Sigmoid colon (tissue), 7 donors: ENCODE measurements around the gene ABCG2. TPM values are rescaled to one million over a fixed set of nuclear protein-coding genes. Genes with fewer than 3 reads are reported as not detected.
"Not testable (repeated sequence)": the region's sequence is repeated elsewhere in the genome, so short reads cannot be mapped to it uniquely, and the experiment has no call there.

Experiments
- DNase-seq: peaks from one replicate; pipeline ENCODE4 v3.0.0-alpha.2; 2019
- H3K27ac ChIP-seq, 4 donors: fragments of 200-600 bp; sonication (generic); one replicate each; pipeline ENCODE4 v1.5.1; 2016 to 2019; ENCODE audit warnings: mild to moderate bottlenecking in 1 of 4
- H3K27me3 ChIP-seq, 3 donors: fragments of 200-600 bp; sonication (generic); one replicate each; pipeline ENCODE4 v1.5.1; 2019; ENCODE audit warnings: mild to moderate bottlenecking in 1 of 3
- H3K36me3 ChIP-seq, 4 donors: fragments of 200-600 bp; sonication (generic); one replicate each; pipeline ENCODE4 v1.5.1; 2016 to 2019
- H3K4me1 ChIP-seq, 4 donors: fragments of 200-600 bp; sonication (generic); one replicate each; pipeline ENCODE4 v1.5.1; 2017 to 2019
- H3K4me3 ChIP-seq, 4 donors: fragments of 200-600 bp; sonication (generic); one replicate each; pipeline ENCODE4 v1.5.1; 2017 to 2019; ENCODE audit warnings: mild to moderate bottlenecking in 2 of 4, moderate library complexity in 1 of 4
- H3K9me3 ChIP-seq, 4 donors: fragments of 200-600 bp in 3 of 4; sonication (generic) in 3 of 4; one replicate each; pipeline versions ENCODE4 v1.5.1 to v1.6.1; 2013 to 2019
- CTCF ChIP-seq, 4 experiments: fragments of 450-650 bp in 3 of 4; fragments of 200-600 bp in 1 of 4; IDR thresholded peaks; one replicate each; pipeline ENCODE4 v1.5.1; 2016 to 2019; ENCODE audit warnings: antibody characterized with exemption in 4 of 4, mild to moderate bottlenecking in 3 of 4, moderate library complexity in 2 of 4
- EP300 ChIP-seq, 4 donors: sonication (generic); formaldehyde crosslinking; IDR thresholded peaks; one replicate each; pipeline ENCODE4 v1.6.1; 2017; ENCODE audit warnings: antibody characterized with exemption in 4 of 4
- POLR2A ChIP-seq, 2 donors: fragments of 450-650 bp; IDR thresholded peaks; one replicate each; pipeline ENCODE4 v1.6.1; 2016; ENCODE audit warnings: antibody characterized with exemption in 2 of 2, mild to moderate bottlenecking in 2 of 2, moderate library complexity in 2 of 2
- POLR2AphosphoS5 ChIP-seq, 4 donors: sonication (generic); formaldehyde crosslinking; IDR thresholded peaks; one replicate each; pipeline ENCODE4 v1.6.1; 2017; ENCODE audit warnings: antibody characterized with exemption in 4 of 4
- WGBS, 2 donors: extraction: QIAGEN DNeasy Blood & Tissue Kit; methylation state at CpG; one replicate each; pipeline ENCODE4 v1.1.7; 2013; 5-methylcytosine and 5-hydroxymethylcytosine counted together
- intact Hi-C: fragments of 100-400 bp; cut with DNase I; formaldehyde crosslinking; loops from one replicate; pipeline ENCODE4 v1.15.1; 2023
- polyA plus RNA-seq, 3 donors: library from polyadenylated mRNA; stranded (reverse); fragments of 200-250 nt; gene quantifications; one replicate each; pipeline ENCODE4 v1.2.3, GENCODE V29; 2013
- total RNA-seq, 4 donors: library from RNA; depleted of rRNA; stranded (reverse); fragments of >200 nt; gene quantifications; one replicate each; pipeline ENCODE4 v1.1.0, GENCODE V29; 2016
- donor health status: healthy with polysubstance abuse.
- donor health status: Bipolar disorder and iron deficiency.
- donor health status: healthy.

ABCG2 gene
- total and polyA plus RNA-seq, 7 donors: 1.1 to 36.5 (median 2.9) TPM

GRCh38 chr4:88130544-88131305 is 27.7 kb downstream of the ABCG2 start:
- Histone ChIP-seq H3K4me1 (no peaks in the 10 kb centered on the region), H3K9me3 (no peaks in the 10 kb centered on the region), H3K27ac (no peak overlapping the region), H3K36me3 (no peaks in the 10 kb centered on the region), H3K27me3 (no peaks in the 10 kb centered on the region), H3K4me3 (no peak overlapping the region)
- no peak for DNase-seq
- TF ChIP-seq EP300 (IDR thresholded peaks at IDR 0.05) (no peak), POLR2A (IDR thresholded peaks at IDR 0.05) (no peak), CTCF (IDR thresholded peaks at IDR 0.05) (no peak), POLR2AphosphoS5 (IDR thresholded peaks at IDR 0.05) (no peak)
- 82 to 91% methylated on average over 9 of the region's 9 CpGs for WGBS, 2 donors
- intact Hi-C loops: no loop called here

GRCh38 chr4:88130003-88130402 is 28.4 kb downstream of the ABCG2 start:
- TF ChIP-seq CTCF (IDR thresholded peaks at IDR 0.05): no peak
- TF ChIP-seq POLR2AphosphoS5 (IDR thresholded peaks at IDR 0.05): no peak
- Histone ChIP-seq H3K36me3 (no peaks in the 10 kb centered on the region), H3K9me3 (no peaks in the 10 kb centered on the region), H3K4me1 (no peaks in the 10 kb centered on the region), H3K27me3 (no peaks in the 10 kb centered on the region), H3K4me3 (no peak overlapping the region), H3K27ac (no peak overlapping the region)
- 97 to 98% methylated on average over 5 of the region's 5 CpGs for WGBS, 2 donors
- intact Hi-C loops: no loop called here
- no peak for DNase-seq

GRCh38 chr4:88122260-88122659 is 36.2 kb downstream of the ABCG2 start:
- H3K4me3 ChIP-seq, intact Hi-C loops, H3K4me1 ChIP-seq, DNase-seq, H3K36me3 ChIP-seq, H3K27ac ChIP-seq, H3K27me3 ChIP-seq: not testable (repeated sequence)
- WGBS, 2 donors: 82 to 87% methylated on average over 5 of the region's 5 CpGs
- peaks cover 2 to 10% (median 5%) of the 10 kb centered on the region in 4 donors for H3K9me3 ChIP-seq

- 78 to 85% methylated on average over 2 of the region's 2 CpGs for WGBS, 2 donors
- no peak for DNase-seq
- H3K9me3 ChIP-seq: peaks cover 2 to 10% (median 5%) of the 10 kb centered on the region in 4 donors
- H3K27ac ChIP-seq: no peak overlapping the region
- H3K4me3 ChIP-seq: no peak overlapping the region
- intact Hi-C loops: no loop called here
- TF ChIP-seq EP300 (IDR thresholded peaks at IDR 0.05): no peak
- TF ChIP-seq POLR2A (IDR thresholded peaks at IDR 0.05): no peak
- TF ChIP-seq POLR2AphosphoS5 (IDR thresholded peaks at IDR 0.05): no peak
- no peak for TF ChIP-seq CTCF (IDR thresholded peaks at IDR 0.05)
- H3K36me3 ChIP-seq: no peaks in the 10 kb centered on the region
- no peaks in the 10 kb centered on the region for H3K27me3 ChIP-seq
- H3K4me1 ChIP-seq: no peaks in the 10 kb centered on the region
These were observed 38.5 kb downstream of the ABCG2 start for GRCh38 chr4:88119943-88120342.

GRCh38 chr4:88115587-88115986 is 42.9 kb downstream of the ABCG2 start:
- Histone ChIP-seq H3K36me3 (no peaks in the 10 kb centered on the region), H3K4me3 (no peak overlapping the region), H3K9me3 (peaks cover 2 to 10% (median 5%) of the 10 kb centered on the region in 4 donors), H3K27ac (no peak overlapping the region), H3K27me3 (no peaks in the 10 kb centered on the region), H3K4me1 (no peaks in the 10 kb centered on the region)
- no peak for TF ChIP-seq POLR2A (IDR thresholded peaks at IDR 0.05)
- TF ChIP-seq EP300 (IDR thresholded peaks at IDR 0.05): no peak
- no peak for TF ChIP-seq POLR2AphosphoS5 (IDR thresholded peaks at IDR 0.05)
- TF ChIP-seq CTCF (IDR thresholded peaks at IDR 0.05): no peak
- DNase-seq: no peak
- 71 to 93% methylated on average over 5 of the region's 5 CpGs for WGBS, 2 donors
- intact Hi-C loops: no loop called here
